SK-N-SH (cell line): ENCODE results near the gene IL17RC. TPM values are rescaled to one million over a fixed set of nuclear protein-coding genes. Genes with fewer than 3 reads are reported as not detected.
"Not testable (repeated sequence)": the region's sequence is repeated elsewhere in the genome, so short reads cannot be mapped to it uniquely, and the experiment has no call there.

Experiments used
- CTCF ChIA-PET: fragments of 300-600, 350-600 bp; formaldehyde crosslinking; extraction: SDS; loops from one replicate; lab custom pipeline; 2021; lab: Yijun Ruan, JAX
- POLR2A ChIA-PET: fragments of 350-600 bp; sonication (Branson Sonifier 250); formaldehyde crosslinking; extraction: SDS; loops from one replicate; lab custom pipeline; 2020; ENCODE audit warnings: antibody characterized with exemption, inconsistent platforms; lab: Yijun Ruan, JAX
- DNase-seq: peaks from one replicate; pipeline ENCODE4 v3.0.0; 2012
- H2AFZ ChIP-seq: fragments of 200-600 bp; sonication (generic); 2 replicates; pipeline ENCODE4 v1.8.1; 2016; ENCODE audit warnings: antibody characterized with exemption, mild to moderate bottlenecking, low read depth
- H3F3A ChIP-seq: fragments of 200-600 bp; sonication (generic); replicated peaks from 2 replicates; pipeline ENCODE3; 2016; ENCODE audit warnings: antibody characterized with exemption, mild to moderate bottlenecking; ENCODE audit not compliant: insufficient read depth
- H3K27ac ChIP-seq, 2 experiments: fragments of 200-500 bp in 1 of 2; fragments of 200-600 bp in 1 of 2; sonication (Bioruptor generic) in 1 of 2; sonication (generic), shearing (Covaris generic) in 1 of 2; 2 replicates each; pipeline versions ENCODE4 v1.5.1 to v1.6.1; 2014 to 2016; ENCODE audit warnings: low read depth in 2 of 2, inconsistent platforms in 1 of 2, low read length in 1 of 2, mild to moderate bottlenecking in 1 of 2, mixed read lengths in 1 of 2
- H3K27me3 ChIP-seq: fragments of 200-600 bp; sonication (generic), shearing (Covaris generic); 2 replicates; pipeline ENCODE4 v1.6.1; 2016; ENCODE audit warnings: mixed run types; ENCODE audit not compliant: insufficient read depth
- H3K36me3 ChIP-seq, 2 experiments: fragments of 200-500 bp in 1 of 2; fragments of 200-600 bp in 1 of 2; sonication (Bioruptor generic) in 1 of 2; sonication (generic) in 1 of 2; replicated peaks in 1 of 2; 2 replicates each; pipeline versions ENCODE3 to v1.5.1; 2014 to 2016; ENCODE audit warnings: low read length in 1 of 2, mild to moderate bottlenecking in 1 of 2; ENCODE audit not compliant: insufficient read depth in 2 of 2, control insufficient read depth in 1 of 2
- H3K4me1 ChIP-seq, 2 experiments: fragments of 200-500 bp in 1 of 2; fragments of 200-600 bp in 1 of 2; sonication (Bioruptor generic) in 1 of 2; sonication (generic), shearing (Covaris generic) in 1 of 2; 2 replicates each; pipeline versions ENCODE4 v1.5.1 to v1.6.1; 2014 to 2016; ENCODE audit warnings: low read depth in 1 of 2, low read length in 1 of 2, mixed run types in 1 of 2; ENCODE audit not compliant: insufficient read depth in 2 of 2, control insufficient read depth in 1 of 2
- H3K4me2 ChIP-seq: fragments of 200-600 bp; sonication (generic), shearing (Covaris generic); 2 replicates; pipeline ENCODE4 v1.6.1; 2017; ENCODE audit warnings: mixed run types
- H3K4me3 ChIP-seq, 2 experiments: fragments of 200-500 bp in 1 of 2; fragments of 200-600 bp in 1 of 2; sonication (Bioruptor generic) in 1 of 2; sonication (generic), shearing (Covaris generic) in 1 of 2; 2 replicates each; pipeline versions ENCODE4 v1.5.1 to v1.8.1; 2014 to 2016; ENCODE audit warnings: low read depth in 2 of 2, inconsistent platforms in 1 of 2, low read length in 1 of 2, mild to moderate bottlenecking in 1 of 2, mixed read lengths in 1 of 2, moderate library complexity in 1 of 2
- H3K79me2 ChIP-seq: fragments of 200-600 bp; sonication (generic); 2 replicates; pipeline ENCODE4 v1.8.1; 2017; ENCODE audit warnings: mild to moderate bottlenecking; ENCODE audit not compliant: insufficient read depth
- H3K9ac ChIP-seq: fragments of 200-600 bp; sonication (generic); 2 replicates; pipeline ENCODE4 v1.6.1; 2017; ENCODE audit warnings: mixed run types
- H3K9me2 ChIP-seq: fragments of 200-600 bp; sonication (generic); 2 replicates; pipeline ENCODE4 v1.6.1; 2017; ENCODE audit warnings: mixed run types
- H3K9me3 ChIP-seq: fragments of 200-600 bp; sonication (generic); 2 replicates; pipeline ENCODE4 v1.6.1; 2017; ENCODE audit warnings: mixed run types, mild to moderate bottlenecking, moderate library complexity
- H4K20me1 ChIP-seq: fragments of 200-600 bp; sonication (generic); 2 replicates; pipeline ENCODE4 v1.6.1; 2017; ENCODE audit warnings: mild to moderate bottlenecking, mixed run types; ENCODE audit not compliant: insufficient read depth
- CHD2 ChIP-seq: fragments of 150-350 bp; IDR thresholded peaks from 2 replicates; pipeline ENCODE4 v1.6.1; 2018; ENCODE audit warnings: low read length; ENCODE audit not compliant: partially characterized antibody
- CTCF ChIP-seq: fragments of 200-600 bp; sonication (generic); IDR thresholded peaks from 2 replicates; pipeline ENCODE4 v1.6.1; 2017; ENCODE audit warnings: antibody characterized with exemption, mild to moderate bottlenecking, moderate library complexity
- FOXM1 ChIP-seq: IDR thresholded peaks from 2 replicates; pipeline ENCODE4 v1.4.0; 2012; ENCODE audit warnings: low read depth, mild to moderate bottlenecking
- JUND ChIP-seq: IDR thresholded peaks from 2 replicates; pipeline ENCODE4 v1.4.0; 2012
- NFIC ChIP-seq: IDR thresholded peaks from 2 replicates; pipeline ENCODE4 v1.4.0; 2012; ENCODE audit warnings: borderline replicate concordance
- NRF1 ChIP-seq: IDR thresholded peaks from 2 replicates; pipeline ENCODE4 v1.6.1; 2012; ENCODE audit warnings: low read depth, mild to moderate bottlenecking, low read length
- POLR2AphosphoS5 ChIP-seq: IDR thresholded peaks from 2 replicates; pipeline ENCODE4 v1.6.1; 2012; ENCODE audit warnings: low read depth, low read length
- RAD21 ChIP-seq: IDR thresholded peaks from 2 replicates; pipeline ENCODE4 v1.6.1; 2012; ENCODE audit warnings: mild to moderate bottlenecking, low read length
- RCOR1 ChIP-seq: fragments of 150-350 bp; IDR thresholded peaks from 2 replicates; pipeline ENCODE4 v1.6.1; 2017; ENCODE audit warnings: antibody characterized with exemption, low read length
- REST ChIP-seq: IDR thresholded peaks from 2 replicates; pipeline ENCODE4 v1.6.1; 2012; ENCODE audit warnings: mild to moderate bottlenecking, low read depth, low read length, moderate library complexity
- TAF1 ChIP-seq: IDR thresholded peaks from 2 replicates; pipeline ENCODE4 v1.6.1; 2012; ENCODE audit warnings: low read depth, mild to moderate bottlenecking, low read length, moderate library complexity, borderline replicate concordance
- TCF12 ChIP-seq: IDR thresholded peaks from 2 replicates; pipeline ENCODE4 v1.4.0; 2012
- WGBS: methylation state at CpG from one replicate; pipeline ENCODE4 v1.1.6; 2017; ENCODE audit warnings: low lambda C conversion rate; 5-methylcytosine and 5-hydroxymethylcytosine counted together
- polyA plus RNA-seq, 3 experiments: library from polyadenylated mRNA; depleted of rRNA; stranded (reverse); fragments of >200 nt; gene quantifications; 2 replicates each; pipeline ENCODE4 v1.2.3, GENCODE V29; 2012

IL17RC gene
- polyA plus RNA-seq, 1 of the 3 experiments (the other 2 are of a cell fraction), result 17.3 TPM

GRCh38 chr3:9937486-9938238, 20.8 kb downstream of the IL17RC start:
- 93% methylated on average over 10 of the region's 13 CpGs for WGBS
- Histone ChIP-seq H4K20me1 (no peaks in the 10 kb centered on the region), H3K4me1 (peaks cover 12 to 17% of the 10 kb centered on the region in 2 experiments), H3K36me3 (peaks cover 9 to 11% of the 10 kb centered on the region in 2 experiments), H3K9ac (no peak overlapping the region), H3K79me2 (peaks cover 20% of the 10 kb centered on the region; the same call in 1 of the 2 replicates), H3K27me3 (no peaks in the 10 kb centered on the region), H3F3A (no peaks in the 10 kb centered on the region), H3K9me3 (no peaks in the 10 kb centered on the region), H2AFZ (no peak overlapping the region), H3K9me2 (no peaks in the 10 kb centered on the region), H3K27ac (no peak overlapping the region), H3K4me3 (no peak overlapping the region), H3K4me2 (no peak overlapping the region)
- ChIA-PET POLR2A (no interaction called here), CTCF (interaction anchor here (1.5 to 1.8 kb wide), 2 partner anchors 9 to 10 kb away, joined by 4 to 5 read pairs; no protein-coding TSS in a partner anchor)
- TF ChIP-seq JUND, result no peak
- no peak for TF ChIP-seq NFIC
- no peak for TF ChIP-seq RCOR1
- TF ChIP-seq TAF1, result no peak
- TF ChIP-seq RAD21, result no peak
- no peak for TF ChIP-seq NRF1
- TF ChIP-seq CTCF, result no peak
- TF ChIP-seq TCF12, result no peak
- no peak for DNase-seq

GRCh38 chr3:9938966-9939365, 22.1 kb downstream of the IL17RC start:
- TF ChIP-seq CHD2 (no peak), FOXM1 (no peak), REST (no peak), POLR2AphosphoS5 (no peak)
- H3K9me2 ChIP-seq, result no peaks in the 10 kb centered on the region
- ChIA-PET POLR2A (no interaction called here), CTCF (interaction anchor here (1.8 kb wide), 1 partner anchor 8 kb away, joined by 5 read pairs; no protein-coding TSS in a partner anchor)
- no peak for DNase-seq
- H3K4me2 ChIP-seq, result no peak overlapping the region
- 90% methylated on average over 2 of the region's 2 CpGs for WGBS
- no peaks in the 10 kb centered on the region for H3K9me3 ChIP-seq
- H3F3A ChIP-seq, result no peaks in the 10 kb centered on the region
- peaks cover 11 to 15% of the 10 kb centered on the region in 2 experiments for H3K36me3 ChIP-seq
- peaks cover 19% of the 10 kb centered on the region; the same call in 1 of the 2 replicates for H3K79me2 ChIP-seq
- no peak overlapping the region for H3K9ac ChIP-seq
- H3K27me3 ChIP-seq, result no peaks in the 10 kb centered on the region
- no peak overlapping the region for H3K27ac ChIP-seq
- H2AFZ ChIP-seq, result no peak overlapping the region
- no peak overlapping the region for H3K4me3 ChIP-seq
- no peaks in the 10 kb centered on the region for H4K20me1 ChIP-seq
- H3K4me1 ChIP-seq, result peaks cover 12 to 17% of the 10 kb centered on the region in 2 experiments

GRCh38 chr3:9939906-9940305, 23.0 kb downstream of the IL17RC start:
- POLR2A ChIA-PET, H3K27me3 ChIP-seq, H2AFZ ChIP-seq, H4K20me1 ChIP-seq, H3K9me2 ChIP-seq, H3K9me3 ChIP-seq, CTCF ChIA-PET, H3K27ac ChIP-seq, H3K9ac ChIP-seq, H3F3A ChIP-seq, H3K4me1 ChIP-seq, DNase-seq, H3K4me2 ChIP-seq, H3K79me2 ChIP-seq, H3K4me3 ChIP-seq: not testable (repeated sequence)
- WGBS, result no CpG with 5 or more reads among the region's 32 CpGs
- H3K36me3 ChIP-seq, result peaks cover 11 to 21% of the 10 kb centered on the region in 2 experiments
